HepG2 (cell line): ENCODE measurements around the gene MT1M. TPM values are rescaled to one million over a fixed set of nuclear protein-coding genes. Genes with fewer than 3 reads are reported as not detected.

Experiments used
- ATF3 ChIP-seq: sonication (generic); formaldehyde crosslinking; IDR thresholded peaks from 2 replicates; pipeline ENCODE4 v1.4.0; 2020; ENCODE audit warnings: missing genetic modification reagents
- FOXA1 ChIP-seq, 2 experiments: fragments of 450-650 bp in 1 of 2; sonication (generic) in 1 of 2; formaldehyde crosslinking in 1 of 2; IDR thresholded peaks; 2 replicates each; pipeline versions ENCODE4 v1.4.0 to v1.6.1; 2016 to 2020; ENCODE audit warnings: missing genetic modification reagents in 1 of 2
- FUBP1 ChIP-seq: sonication (generic); formaldehyde crosslinking; IDR thresholded peaks from 2 replicates; pipeline ENCODE4 v1.5.1; 2020; ENCODE audit warnings: missing genetic modification reagents, mild to moderate bottlenecking, borderline replicate concordance
- KDM1A ChIP-seq: IDR thresholded peaks from 2 replicates; pipeline ENCODE4 v1.6.1; 2016; ENCODE audit warnings: missing compliant biosample characterization
- MATR3 ChIP-seq: sonication (generic); formaldehyde crosslinking; IDR thresholded peaks from 2 replicates; pipeline ENCODE4 v1.4.0; 2020; ENCODE audit warnings: missing genetic modification reagents
- YEATS4 ChIP-seq: sonication (generic); formaldehyde crosslinking; IDR thresholded peaks from 2 replicates; pipeline ENCODE4 v1.4.0; 2020; ENCODE audit warnings: missing genetic modification reagents, borderline replicate concordance
- ZBTB40 ChIP-seq, 2 experiments: fragments of 450-650 bp in 1 of 2; sonication (generic) in 1 of 2; formaldehyde crosslinking in 1 of 2; IDR thresholded peaks; 2 replicates each; pipeline versions ENCODE4 v1.6.1 to v1.8.0; 2016 to 2022; ENCODE audit warnings: antibody characterized with exemption in 1 of 2, mild to moderate bottlenecking in 1 of 2, missing genetic modification reagents in 1 of 2
- ZNF382 ChIP-seq: sonication (generic); formaldehyde crosslinking; IDR thresholded peaks from 2 replicates; pipeline ENCODE4 v1.5.0; 2020; ENCODE audit warnings: missing genetic modification reagents, mild to moderate bottlenecking, borderline replicate concordance
- ZNF713 ChIP-seq: sonication (generic); formaldehyde crosslinking; IDR thresholded peaks from 2 replicates; pipeline ENCODE4 v1.4.0; 2020; ENCODE audit warnings: mild to moderate bottlenecking, missing genetic modification reagents
- ZNF720 ChIP-seq: sonication (generic); formaldehyde crosslinking; IDR thresholded peaks from 2 replicates; pipeline ENCODE4 v1.4.0; 2020; ENCODE audit warnings: missing genetic modification reagents
- ZNF781 ChIP-seq: sonication (generic); formaldehyde crosslinking; IDR thresholded peaks from 2 replicates; pipeline ENCODE4 v1.5.1; 2020; ENCODE audit warnings: borderline replicate concordance, mild to moderate bottlenecking, missing genetic modification reagents; ENCODE audit errors: not compliant biosample characterization
- ZNF816 ChIP-seq: sonication (generic); formaldehyde crosslinking; IDR thresholded peaks from 2 replicates; pipeline ENCODE4 v1.8.0; 2022; ENCODE audit warnings: missing genetic modification reagents, mild to moderate bottlenecking, borderline replicate concordance
- polyA plus RNA-seq, 8 experiments: library from polyadenylated mRNA; depleted of rRNA in 3 of 8; stranded (reverse) in 7 of 8; unstranded in 1 of 8; fragments of >200 nt; fragmentation: Illumina TruSeq in 4 of 8; extraction: Trizol in 4 of 8; gene quantifications; 2 replicates each; pipeline versions ENCODE4 v1.2.1 to v1.2.3, GENCODE V29; 2011 to 2016; ENCODE audit warnings: low read depth in 4 of 8, missing spikeins in 1 of 8, mixed read lengths in 1 of 8; ENCODE audit not compliant: insufficient read depth in 1 of 8
- total RNA-seq, 5 experiments: library from RNA; depleted of rRNA; stranded (reverse); fragments of >200 nt; fragmentation: Illumina TruSeq; extraction: Trizol; gene quantifications; 2 replicates each; pipeline ENCODE4 v1.2.3, GENCODE V29; 2016; ENCODE audit warnings: low read depth in 1 of 5
- TF ChIP-seq, protein P1 (sequence below): sonication (generic); formaldehyde crosslinking; IDR thresholded peaks from 2 replicates; pipeline ENCODE4 v1.9.0; 2021; ENCODE audit warnings: missing genetic modification reagents, mild to moderate bottlenecking, borderline replicate concordance

Gene MT1M
- total and polyA plus RNA-seq, 2 of the 13 experiments (the other 11 are each of a cell fraction or from before 2014, with no cell fraction given): 4.6 TPM; not detected in 1

DNA sequence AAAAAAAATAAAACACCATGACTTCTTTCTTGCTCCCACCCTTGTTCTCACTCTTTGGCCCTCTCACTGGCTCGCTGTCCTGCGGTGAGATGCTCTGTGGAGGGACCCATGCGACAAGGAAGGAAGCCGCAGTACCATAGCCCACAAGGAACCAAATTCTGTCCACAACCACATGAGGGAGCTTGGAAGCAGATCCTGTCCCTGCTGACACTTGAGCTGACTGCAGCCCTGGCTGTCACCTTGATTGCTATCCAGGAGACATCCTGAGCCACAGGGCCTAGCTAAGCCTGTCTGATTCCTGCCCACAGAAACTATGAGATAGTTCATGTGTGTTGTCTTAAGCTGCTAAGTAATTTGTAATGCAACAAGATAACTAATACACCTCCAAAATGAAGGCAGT lies 28.9 kb upstream of the MT1M start (continued):
- TF ChIP-seq ZBTB40 (IDR thresholded peaks at IDR 0.05): no peak
- TF ChIP-seq ZBTB40 (CRISPR knock-in tag; IDR thresholded peaks at IDR 0.05): no peak
- no peak for TF ChIP-seq FOXA1 (IDR thresholded peaks at IDR 0.05)
- TF ChIP-seq FOXA1 (CRISPR knock-in tag; IDR thresholded peaks at IDR 0.05): no peak
- TF ChIP-seq ZNF713 (CRISPR knock-in tag): 0 out of 2 replicates have a peak, but pooled peaks have one; percentile 46
- no peak for TF ChIP-seq ATF3 (CRISPR knock-in tag)
- no peak for TF ChIP-seq FUBP1 (CRISPR knock-in tag)
- TF ChIP-seq KDM1A (CRISPR knock-in tag): no peak
- no peak for TF ChIP-seq ZNF816 (CRISPR knock-in tag)
- TF ChIP-seq, protein P1, sequence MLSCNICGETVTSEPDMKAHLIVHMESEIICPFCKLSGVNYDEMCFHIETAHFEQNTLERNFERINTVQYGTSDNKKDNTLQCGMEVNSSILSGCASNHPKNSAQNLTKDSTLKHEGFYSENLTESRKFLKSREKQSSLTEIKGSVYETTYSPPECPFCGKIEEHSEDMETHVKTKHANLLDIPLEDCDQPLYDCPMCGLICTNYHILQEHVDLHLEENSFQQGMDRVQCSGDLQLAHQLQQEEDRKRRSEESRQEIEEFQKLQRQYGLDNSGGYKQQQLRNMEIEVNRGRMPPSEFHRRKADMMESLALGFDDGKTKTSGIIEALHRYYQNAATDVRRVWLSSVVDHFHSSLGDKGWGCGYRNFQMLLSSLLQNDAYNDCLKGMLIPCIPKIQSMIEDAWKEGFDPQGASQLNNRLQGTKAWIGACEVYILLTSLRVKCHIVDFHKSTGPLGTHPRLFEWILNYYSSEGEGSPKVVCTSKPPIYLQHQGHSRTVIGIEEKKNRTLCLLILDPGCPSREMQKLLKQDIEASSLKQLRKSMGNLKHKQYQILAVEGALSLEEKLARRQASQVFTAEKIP: no peak
- TF ChIP-seq ZNF382 (CRISPR knock-in tag): no peak
- TF ChIP-seq ZNF781 (CRISPR knock-in tag): no peak
- no peak for TF ChIP-seq YEATS4
- no peak for TF ChIP-seq MATR3 (CRISPR knock-in tag)
- no peak for TF ChIP-seq ZNF720 (CRISPR knock-in tag)
